ENCODE data around the gene GAB1.

GAB1 gene

GRCh38 chr4:143514497-143514896, 177.8 kb downstream of the GAB1 start:
- TF ChIP-seq CTCF (conservative IDR thresholded peaks at IDR 0.05; ENCODE audit: low read depth, low read length), result no peak
- H3K4me3 ChIP-seq (ENCODE audit: low read depth, low read length), result peak overlapping the region; percentile 92

GRCh38 chr4:143514901-143515300, 178.2 kb downstream of the GAB1 start:
- DNase-seq (ENCODE audit: low read depth), result peak; percentile 13
- TF ChIP-seq CTCF (conservative IDR thresholded peaks at IDR 0.05; ENCODE audit: low read depth, low read length), result no peak
- peak overlapping the region; percentile 92 for H3K4me3 ChIP-seq (ENCODE audit: low read depth, low read length)

More at GRCh38 chr4:143514497-143514896, 177.8 kb downstream of the GAB1 start:
- peak; percentile 61 for DNase-seq (ENCODE audit: low read depth)

- H3K4me3 ChIP-seq (ENCODE audit: low read depth, low read length), result peak overlapping the region; percentile 92
- no peak for TF ChIP-seq CTCF (conservative IDR thresholded peaks at IDR 0.05; ENCODE audit: low read depth, low read length)
Measured at GRCh38 chr4:143515905-143516304, 179.2 kb downstream of the GAB1 start.

GRCh38 chr4:143517764-143518163, 181.1 kb downstream of the GAB1 start:
- no peak overlapping the region for H3K4me3 ChIP-seq (ENCODE audit: low read depth, low read length)
- TF ChIP-seq CTCF (conservative IDR thresholded peaks at IDR 0.05; ENCODE audit: low read depth, low read length), result no peak
- DNase-seq (ENCODE audit: low read depth), result no peak

More at GRCh38 chr4:143515905-143516304, 179.2 kb downstream of the GAB1 start:
- no peak for DNase-seq (ENCODE audit: low read depth)

Measured in choroid plexus epithelial cell (primary cell).